Superior temporal gyrus (tissue), 1 donor: ENCODE measurements around the gene PDGFA.

Experiments
- DNase-seq: peaks from one replicate; pipeline ENCODE4 v3.0.0-alpha.2; 2016; ENCODE audit errors: extremely low spot score

PDGFA gene

DNA sequence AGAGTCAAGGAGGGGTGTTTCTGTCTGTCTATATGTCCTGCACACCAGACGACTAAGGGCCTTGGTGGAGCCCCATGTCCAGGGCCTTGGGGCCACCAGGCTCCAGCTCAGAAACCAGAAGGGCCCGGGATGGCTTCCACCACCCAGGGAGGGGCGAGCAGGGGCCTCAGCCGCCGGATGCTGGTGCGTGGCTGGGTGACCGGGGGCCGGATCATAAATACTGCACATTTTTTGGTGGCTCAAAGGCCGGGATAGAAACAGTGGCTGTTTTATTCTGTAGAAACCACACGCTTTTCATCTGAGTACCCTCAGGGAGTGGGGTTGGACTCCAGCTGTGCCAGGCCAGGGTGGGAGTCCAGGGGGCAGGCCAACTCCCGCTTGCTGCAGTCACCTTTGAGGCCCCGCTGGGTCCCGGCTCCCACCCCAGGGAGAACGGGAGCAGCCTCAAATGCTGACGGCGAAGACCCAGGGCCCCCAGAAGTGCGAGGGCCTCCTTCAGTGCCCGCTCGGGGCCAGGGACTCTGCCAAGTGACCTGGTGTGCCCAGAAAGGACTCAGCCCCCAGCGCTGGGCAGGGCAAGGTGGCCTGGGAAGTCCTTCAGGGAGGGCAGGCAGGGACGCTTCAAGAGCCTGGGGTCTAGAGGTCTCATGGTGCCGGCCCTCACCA lies 28.2 kb downstream of the PDGFA start:
- DNase-seq = no peak

GRCh38 chr7:490461-491291 lies 29.0 kb downstream of the PDGFA start:
- DNase-seq = no peak

GRCh38 chr7:489876-490275 lies 29.8 kb downstream of the PDGFA start:
- no peak for DNase-seq

DNA sequence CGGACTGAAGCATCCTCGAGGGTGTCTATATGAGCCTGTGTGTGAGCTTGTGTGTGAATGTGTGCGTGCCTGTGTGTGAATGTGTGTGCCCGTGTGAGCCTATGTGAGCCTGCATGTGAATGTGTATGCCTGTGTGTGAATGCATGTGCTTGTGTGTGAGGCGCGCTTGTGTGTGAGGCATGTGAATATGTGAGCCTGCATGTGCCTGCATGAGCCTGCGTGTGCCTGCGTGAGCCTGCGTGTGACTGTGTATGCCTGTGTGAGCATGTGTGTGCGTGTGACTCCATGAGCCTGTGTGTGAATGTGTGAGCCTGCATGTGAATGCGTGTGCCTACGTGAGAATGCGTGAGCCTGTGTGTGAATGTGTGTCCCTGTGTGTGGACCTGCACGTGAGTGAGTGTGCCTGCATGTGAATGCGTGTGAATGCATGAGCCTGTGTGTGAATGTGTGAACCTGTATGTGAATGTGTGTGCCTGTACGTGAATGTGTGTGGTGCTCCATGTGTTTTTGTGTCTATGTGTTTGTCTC lies 33.4 kb downstream of the PDGFA start:
- DNase-seq = no peak

- no peak for DNase-seq
Measured at GRCh38 chr7:485188-486081, 34.2 kb downstream of the PDGFA start.

DNA sequence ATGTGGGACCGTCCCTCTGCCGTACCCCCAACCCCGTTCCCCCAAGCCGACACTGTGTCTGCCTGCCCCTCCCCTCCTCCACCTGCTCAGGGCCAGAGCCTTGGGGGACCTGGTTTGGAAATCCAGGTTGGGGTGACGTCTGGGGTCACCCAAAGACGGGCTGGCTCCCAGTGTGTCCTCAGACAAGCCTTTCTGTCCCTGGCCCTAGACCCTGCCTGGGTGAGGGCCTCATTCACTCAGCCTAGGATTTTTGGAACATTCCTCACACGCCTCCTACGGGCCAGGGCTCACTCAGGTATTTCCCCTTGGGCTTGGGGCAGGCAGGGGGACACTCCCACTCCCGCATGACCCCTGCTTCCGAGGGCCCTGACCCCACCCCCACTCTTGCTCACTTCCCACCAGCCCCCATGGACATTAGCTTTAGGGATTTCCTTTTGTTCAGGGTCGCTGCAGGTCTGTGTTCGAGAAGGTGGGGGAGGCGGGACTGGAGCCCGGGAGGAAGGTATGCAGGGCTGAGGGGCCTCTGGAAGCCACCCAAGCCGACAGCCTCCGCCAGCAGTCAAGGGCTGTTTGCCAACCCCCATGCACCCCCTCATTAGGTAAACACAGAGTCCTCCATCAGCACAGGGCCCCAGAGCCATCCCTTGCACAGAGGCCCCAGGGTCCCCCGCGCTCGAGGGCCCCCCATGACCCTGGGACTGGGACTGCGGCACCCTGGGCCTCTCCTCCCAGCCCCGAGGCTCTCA lies 35.1 kb downstream of the PDGFA start:
- no peak for DNase-seq

DNA sequence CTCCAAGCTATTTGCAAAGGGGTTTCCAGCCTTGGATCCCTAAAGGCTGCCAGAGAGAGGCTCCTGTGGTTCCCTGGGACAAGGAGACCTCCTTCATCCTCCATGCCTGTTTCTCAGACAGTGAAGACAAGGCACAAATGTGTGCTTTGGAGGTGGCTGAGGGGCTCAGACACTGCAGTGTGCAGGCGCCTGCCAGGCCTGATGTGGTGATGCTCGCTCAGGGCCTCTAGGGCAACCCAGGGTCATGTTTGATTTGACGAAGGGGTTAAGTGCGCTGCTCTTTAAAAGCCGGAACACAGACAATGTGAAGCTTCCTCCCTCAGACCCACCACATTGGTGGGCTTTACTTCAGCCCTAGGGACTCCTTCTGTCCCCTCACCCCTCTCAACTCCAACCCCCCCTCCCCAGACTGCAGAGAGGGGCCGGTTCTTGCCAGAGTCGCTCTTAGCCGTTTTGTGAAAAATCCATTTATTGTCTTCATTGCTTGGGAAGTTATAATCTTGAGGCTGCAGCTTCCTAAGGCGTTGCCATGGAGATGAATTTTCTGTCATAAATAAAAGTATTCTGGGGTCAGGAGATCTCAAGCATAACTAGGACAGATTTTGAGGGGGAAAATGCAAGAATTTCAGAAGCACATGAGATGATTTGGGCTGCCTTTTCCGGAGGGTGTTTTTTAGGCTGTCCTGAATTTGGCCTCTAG lies 35.8 kb downstream of the PDGFA start:
- DNase-seq = no peak

- no peak for DNase-seq
Measured at GRCh38 chr7:482521-483083, 37.0 kb downstream of the PDGFA start.

- no peak for DNase-seq
Measured at GRCh38 chr7:481219-481930, 38.3 kb downstream of the PDGFA start.

- DNase-seq = no peak
Measured at GRCh38 chr7:480531-481218, 39.0 kb downstream of the PDGFA start.

GRCh38 chr7:479948-480499 lies 39.6 kb downstream of the PDGFA start:
- DNase-seq = no peak

DNA sequence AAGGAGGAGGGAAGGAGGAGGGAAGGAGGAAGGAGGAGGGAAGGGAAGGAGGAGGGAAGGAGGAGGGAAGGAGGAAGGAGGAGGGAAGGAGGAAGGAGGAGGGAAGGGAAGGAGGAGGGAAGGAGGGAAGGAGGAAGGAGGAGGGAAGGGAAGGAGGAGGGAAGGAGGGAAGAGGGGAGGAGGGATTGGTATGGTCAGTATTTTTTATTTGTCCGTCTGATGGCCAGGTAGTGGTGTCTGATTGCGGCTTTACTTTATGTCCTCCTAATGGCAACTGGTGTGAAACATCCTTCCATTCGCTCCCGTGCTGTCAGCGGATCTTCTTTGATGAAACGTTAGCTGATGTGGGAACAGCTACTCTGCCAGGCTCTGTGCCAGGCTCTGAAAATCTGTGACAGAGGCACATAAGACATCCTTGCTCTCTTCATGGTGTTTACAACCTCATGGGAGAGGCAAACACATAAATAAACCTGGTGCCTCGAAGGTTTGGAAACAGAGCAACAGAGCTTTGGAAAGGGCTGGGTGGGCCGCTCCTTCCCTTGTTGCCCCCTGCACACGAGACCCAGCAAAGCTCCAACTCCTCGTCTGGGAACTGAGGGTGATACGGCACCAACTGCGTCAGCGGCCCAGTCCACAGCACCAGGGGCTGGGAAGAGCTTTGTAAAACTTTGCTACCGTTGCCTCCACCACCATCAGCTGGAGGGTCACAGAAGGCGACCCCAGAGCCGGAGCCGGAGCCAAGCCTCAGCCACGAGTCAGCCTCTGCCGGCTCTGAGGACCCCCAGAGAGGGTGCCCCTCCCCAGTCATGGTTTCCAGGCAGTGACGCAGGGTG lies 40.3 kb downstream of the PDGFA start:
- DNase-seq = no peak

DNA sequence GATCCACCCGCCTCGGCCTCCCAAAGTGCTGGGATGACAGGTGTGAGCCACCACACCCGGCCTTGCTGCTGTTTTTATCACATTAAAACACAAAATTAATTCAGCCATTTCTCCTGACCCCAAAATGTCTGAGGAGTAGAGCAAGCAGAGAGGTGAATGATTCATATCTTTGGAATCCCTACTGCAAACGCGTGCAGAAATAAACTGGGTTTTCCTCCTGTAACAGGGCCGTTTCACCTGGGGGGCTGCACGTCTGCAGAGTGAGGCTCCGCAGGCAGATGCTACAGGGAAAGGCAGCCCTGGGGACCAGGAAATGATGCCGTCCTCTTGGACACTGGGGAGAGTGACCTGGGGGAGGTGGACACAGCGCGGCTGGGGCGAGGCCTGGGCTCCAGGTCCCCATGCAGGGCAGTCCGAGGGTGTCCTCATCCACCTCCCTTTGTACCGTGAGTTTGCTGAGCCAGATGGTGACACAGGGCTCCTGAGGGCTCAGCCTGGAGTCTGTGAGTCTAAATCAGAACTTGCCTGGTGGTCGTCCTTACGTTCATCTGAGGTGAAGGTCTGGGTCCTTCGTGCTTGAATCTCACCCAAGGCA lies 41.9 kb downstream of the PDGFA start:
- no peak for DNase-seq

DNA sequence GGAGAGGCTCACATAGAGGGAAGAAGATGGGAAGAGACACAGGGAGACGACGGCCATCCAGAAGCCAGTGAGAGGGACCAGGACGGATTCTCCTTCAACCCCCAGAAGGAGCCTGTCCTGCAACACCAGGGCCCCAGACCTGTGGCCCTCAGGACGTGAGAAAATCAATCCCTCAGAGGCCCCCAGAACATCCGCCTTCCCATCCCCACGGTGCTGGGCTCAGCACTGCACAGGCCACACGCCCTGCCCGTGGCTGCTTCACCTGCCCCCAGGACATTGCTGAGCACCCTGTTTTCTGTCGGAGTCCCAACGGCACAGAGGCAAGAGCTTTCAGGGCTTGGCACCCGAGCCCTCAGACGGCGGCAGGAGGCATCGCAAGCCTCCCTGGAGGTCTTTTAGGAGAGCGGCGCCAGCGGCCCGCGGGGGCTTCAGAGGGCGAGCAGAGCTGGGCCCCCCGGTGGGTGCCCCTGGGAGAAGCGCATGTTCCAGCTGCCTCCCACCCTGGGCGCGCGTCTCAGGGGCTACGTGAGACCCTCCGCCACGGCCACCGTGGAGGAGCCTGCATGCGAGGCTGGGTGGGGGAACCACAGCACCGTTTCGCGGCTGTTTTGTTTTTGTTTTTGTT lies 42.8 kb downstream of the PDGFA start:
- no peak for DNase-seq

GRCh38 chr7:475951-476441 lies 43.6 kb downstream of the PDGFA start:
- no peak for DNase-seq

DNA sequence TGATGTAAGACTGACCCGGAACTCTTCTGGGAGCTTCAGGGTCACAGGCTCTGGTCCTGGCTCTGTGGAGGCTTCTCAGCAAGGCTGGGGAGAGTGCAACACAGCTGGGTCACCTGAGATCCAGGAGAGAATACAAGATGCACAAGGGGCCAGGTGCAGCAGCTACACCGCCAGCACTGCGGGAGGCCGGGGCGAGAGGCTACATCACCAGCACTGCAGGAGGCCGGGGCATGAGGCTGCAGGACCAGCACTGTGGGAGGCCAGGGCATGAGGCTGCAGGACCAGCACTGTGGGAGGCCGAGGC lies 44.3 kb downstream of the PDGFA start:
- DNase-seq = no peak
